ENCODE measurements around the gene CNP. TPM values are rescaled to one million over a fixed set of nuclear protein-coding genes. Genes with fewer than 3 reads are reported as not detected.

Gene CNP
- total RNA-seq, 4 donors from 2014 or later: 24.7 to 76.7 (median 43.4) TPM

DNA sequence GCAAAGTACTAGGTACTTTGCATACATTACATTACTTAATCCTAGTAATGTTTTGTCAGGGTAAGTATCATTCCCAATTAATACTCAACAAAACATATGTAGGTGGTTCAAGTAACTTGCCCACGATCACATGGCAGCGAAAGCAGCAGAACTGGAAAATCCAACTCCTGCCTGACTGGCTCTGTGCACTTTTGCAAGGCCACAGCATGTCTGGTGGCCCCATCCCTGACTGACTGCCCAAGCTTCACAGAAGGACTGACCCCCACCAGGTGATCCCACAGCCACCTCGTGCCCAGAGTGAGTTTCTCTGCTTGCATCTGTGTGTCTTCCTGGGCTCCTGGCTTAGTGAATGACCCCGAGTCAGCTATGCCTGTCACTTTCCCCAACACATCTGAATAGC lies 11.4 kb downstream of the CNP start:
- Histone ChIP-seq H3K4me3 (no peak overlapping the region), H3K27ac (no peak overlapping the region), H3K36me3 (peaks cover 0 to 96% (median 0%) of the 10 kb centered on the region in 3 donors), H3K27me3 (no peaks in the 10 kb centered on the region), H3K4me1 (peaks cover 0 to 10% (median 5%) of the 10 kb centered on the region in 4 donors), H3K9me3 (no peaks in the 10 kb centered on the region)
- TF ChIP-seq POLR2A (IDR thresholded peaks at IDR 0.05): no peak
- TF ChIP-seq, protein P1, sequence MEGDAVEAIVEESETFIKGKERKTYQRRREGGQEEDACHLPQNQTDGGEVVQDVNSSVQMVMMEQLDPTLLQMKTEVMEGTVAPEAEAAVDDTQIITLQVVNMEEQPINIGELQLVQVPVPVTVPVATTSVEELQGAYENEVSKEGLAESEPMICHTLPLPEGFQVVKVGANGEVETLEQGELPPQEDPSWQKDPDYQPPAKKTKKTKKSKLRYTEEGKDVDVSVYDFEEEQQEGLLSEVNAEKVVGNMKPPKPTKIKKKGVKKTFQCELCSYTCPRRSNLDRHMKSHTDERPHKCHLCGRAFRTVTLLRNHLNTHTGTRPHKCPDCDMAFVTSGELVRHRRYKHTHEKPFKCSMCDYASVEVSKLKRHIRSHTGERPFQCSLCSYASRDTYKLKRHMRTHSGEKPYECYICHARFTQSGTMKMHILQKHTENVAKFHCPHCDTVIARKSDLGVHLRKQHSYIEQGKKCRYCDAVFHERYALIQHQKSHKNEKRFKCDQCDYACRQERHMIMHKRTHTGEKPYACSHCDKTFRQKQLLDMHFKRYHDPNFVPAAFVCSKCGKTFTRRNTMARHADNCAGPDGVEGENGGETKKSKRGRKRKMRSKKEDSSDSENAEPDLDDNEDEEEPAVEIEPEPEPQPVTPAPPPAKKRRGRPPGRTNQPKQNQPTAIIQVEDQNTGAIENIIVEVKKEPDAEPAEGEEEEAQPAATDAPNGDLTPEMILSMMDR (IDR thresholded peaks at IDR 0.05): no peak
- no peak for DNase-seq

DNA sequence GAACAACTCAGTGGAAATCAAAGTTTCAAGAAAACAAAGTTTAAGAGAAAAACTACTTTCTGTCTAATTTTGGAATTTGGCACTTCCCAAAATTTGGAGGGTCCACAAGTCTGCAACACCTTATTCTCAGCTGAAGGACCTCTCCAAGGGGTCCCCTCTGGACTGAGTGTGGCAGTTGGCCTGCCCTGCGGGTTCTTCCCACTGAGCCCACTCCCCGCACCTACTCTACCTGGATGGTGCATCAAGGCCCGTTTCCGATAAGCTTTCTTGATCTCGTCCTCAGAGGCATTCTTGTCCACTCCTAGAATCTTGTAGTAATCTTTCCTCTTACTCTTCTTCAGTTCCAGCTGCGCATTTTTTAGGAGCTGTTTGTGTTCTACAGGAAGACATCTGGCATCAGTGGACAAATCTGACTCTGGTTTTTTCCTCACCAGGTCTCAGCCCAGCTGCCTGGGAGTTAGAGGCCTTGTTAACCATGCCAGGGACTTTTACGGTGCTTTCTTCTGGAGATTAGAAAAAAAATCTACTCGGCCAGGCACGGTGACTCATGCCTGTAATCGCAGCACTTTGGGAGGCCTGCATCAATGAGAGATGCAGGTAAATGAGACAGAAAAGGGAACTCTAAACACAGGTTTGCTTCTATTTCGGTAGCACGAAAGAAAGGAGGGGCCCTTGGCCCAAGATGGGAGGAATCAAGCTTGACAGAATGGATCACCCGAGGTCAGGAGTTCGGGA lies 15.6 kb downstream of the CNP start:
- Histone ChIP-seq H3K4me1 (peaks cover 0 to 10% (median 0%) of the 10 kb centered on the region in 4 donors), H3K9me3 (no peaks in the 10 kb centered on the region), H3K4me3 (no peak overlapping the region), H3K36me3 (peaks cover 0 to 91% (median 0%) of the 10 kb centered on the region in 3 donors), H3K27me3 (no peaks in the 10 kb centered on the region), H3K27ac (no peak overlapping the region)
- TF ChIP-seq, protein P1 (IDR thresholded peaks at IDR 0.05): no peak
- TF ChIP-seq POLR2A (IDR thresholded peaks at IDR 0.05): no peak
- no peak for DNase-seq

DNA sequence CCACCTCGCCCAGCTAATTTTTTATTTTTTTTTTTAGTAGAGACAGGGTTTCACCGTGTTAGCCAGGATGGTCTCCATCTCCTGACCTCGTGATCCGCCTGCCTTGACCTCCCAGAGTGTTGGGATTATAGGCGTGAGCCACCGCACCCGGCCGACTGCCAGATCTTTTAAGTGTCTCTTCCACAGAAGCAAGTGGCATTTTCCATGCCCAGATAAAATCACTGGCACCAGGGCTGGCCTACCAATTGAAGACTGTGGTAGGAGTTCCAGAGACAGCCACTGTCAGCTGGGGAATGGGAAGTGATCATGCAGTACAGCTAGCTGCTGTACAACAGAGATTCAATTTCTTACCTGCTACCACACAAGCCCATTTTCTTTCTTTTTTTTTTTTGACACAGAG lies 17.9 kb downstream of the CNP start:
- DNase-seq: no peak
- peaks cover 0 to 93% (median 0%) of the 10 kb centered on the region in 3 donors for H3K36me3 ChIP-seq
- TF ChIP-seq, protein P1 (IDR thresholded peaks at IDR 0.05): no peak
- no peak for TF ChIP-seq POLR2A (IDR thresholded peaks at IDR 0.05)

DNA sequence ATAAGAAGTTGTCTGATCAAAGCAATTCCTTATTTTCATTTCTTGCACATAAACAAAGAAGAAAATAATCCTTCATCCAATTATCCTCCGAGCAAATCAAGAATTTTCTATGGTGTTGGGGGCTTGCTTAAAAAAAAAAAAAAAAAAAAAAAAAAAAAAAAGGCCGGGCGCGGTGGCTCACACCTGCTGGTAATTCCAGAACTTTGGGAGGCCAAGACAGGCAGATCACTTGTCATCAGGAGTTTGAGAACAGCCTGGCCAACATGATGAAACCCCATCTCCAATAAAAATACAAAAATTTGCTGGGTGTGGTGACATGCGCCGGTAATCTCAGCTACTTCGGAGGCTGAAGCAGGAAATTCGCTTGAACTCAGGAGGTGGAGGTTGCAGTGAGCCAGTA lies 19.3 kb downstream of the CNP start:
- Histone ChIP-seq H3K27ac (no peak overlapping the region), H3K4me3 (no peak overlapping the region), H3K9me3 (no peaks in the 10 kb centered on the region), H3K4me1 (peaks cover 0 to 7% (median 0%) of the 10 kb centered on the region in 4 donors), H3K36me3 (peaks cover 0 to 93% (median 0%) of the 10 kb centered on the region in 3 donors), H3K27me3 (no peaks in the 10 kb centered on the region)
- no peak for TF ChIP-seq POLR2A (IDR thresholded peaks at IDR 0.05)
- TF ChIP-seq, protein P1 (IDR thresholded peaks at IDR 0.05): no peak
- DNase-seq: no peak

More for the DNA sequence above, 17.9 kb downstream of the CNP start:
- Histone ChIP-seq H3K9me3 (no peaks in the 10 kb centered on the region), H3K27me3 (no peaks in the 10 kb centered on the region), H3K4me3 (no peak overlapping the region), H3K4me1 (no peaks in the 10 kb centered on the region), H3K27ac (peak overlapping the region in 1 of 4 donors; percentile 3)

DNA sequence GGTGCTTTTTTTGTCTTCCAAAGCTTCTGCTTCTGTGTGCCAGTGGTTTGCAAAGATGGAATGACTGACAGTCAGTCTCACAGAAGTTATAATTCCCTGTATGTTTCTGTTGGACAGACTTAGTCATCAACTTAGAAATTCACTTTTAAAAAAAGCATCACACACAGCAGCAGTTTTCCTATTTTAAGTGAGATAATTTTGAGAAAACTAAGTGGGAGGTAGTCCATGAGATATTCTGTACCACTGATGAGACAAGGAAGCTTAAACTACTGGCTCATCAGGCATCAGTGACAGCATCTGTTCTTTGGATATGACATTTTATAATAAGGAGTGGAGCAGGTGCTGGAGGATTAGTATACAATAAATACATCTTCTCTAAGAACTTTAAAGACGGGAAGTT lies 20.0 kb downstream of the CNP start:
- DNase-seq: no peak
- Histone ChIP-seq H3K36me3 (peaks cover 0 to 93% (median 0%) of the 10 kb centered on the region in 3 donors), H3K27me3 (no peaks in the 10 kb centered on the region), H3K27ac (no peak overlapping the region), H3K4me1 (peaks cover 0 to 7% (median 0%) of the 10 kb centered on the region in 4 donors), H3K9me3 (no peaks in the 10 kb centered on the region), H3K4me3 (no peak overlapping the region)
- TF ChIP-seq, protein P1 (IDR thresholded peaks at IDR 0.05): no peak
- TF ChIP-seq POLR2A (IDR thresholded peaks at IDR 0.05): no peak

All from Peyer's patch (tissue), 4 donors.